CD4-positive, alpha-beta T cell treated with Interleukin-17A for 4 hours (primary cell): Measurements from ENCODE around the gene CKAP2.
"Not testable (repeated sequence)": the region's sequence is repeated elsewhere in the genome, so short reads cannot be mapped to it uniquely, and the experiment has no call there.

Experiments used
- DNase-seq: peaks from one replicate; pipeline ENCODE4 v3.0.0-alpha.2; 2020; ENCODE audit warnings: mixed read lengths

The CKAP2 gene

GRCh38 chr13:52454820-52455676 is at the start of gene CKAP2:
Gene CKAP2 (plus strand): TSS chr13:52455478. CDS start chr13:52455557, 79 bp downstream.
- peak; percentile 96 for DNase-seq

GRCh38 chr13:52405767-52406494 is 49.3 kb upstream of the CKAP2 start, which contains the start of gene THSD1:
Gene THSD1 (minus strand): TSS chr13:52406172. CDS start chr13:52402600, 3,572 bp downstream.
- peak; percentile 20 for DNase-seq

- DNase-seq = no peak
Measured at GRCh38 chr13:52406629-52407028, 48.6 kb upstream of the CKAP2 start.

GRCh38 chr13:52407436-52407835 is 47.8 kb upstream of the CKAP2 start:
- not testable (repeated sequence) for DNase-seq

- not testable (repeated sequence) for DNase-seq
Measured at GRCh38 chr13:52408071-52408658, 47.1 kb upstream of the CKAP2 start.

- DNase-seq = no peak
Measured at GRCh38 chr13:52411629-52412028, 43.6 kb upstream of the CKAP2 start.

- DNase-seq = no peak
Measured at GRCh38 chr13:52412128-52412527, 43.1 kb upstream of the CKAP2 start.

GRCh38 chr13:52414051-52414450 is 41.2 kb upstream of the CKAP2 start:
- DNase-seq = no peak

GRCh38 chr13:52414963-52415362 is 40.3 kb upstream of the CKAP2 start:
- DNase-seq = no peak

GRCh38 chr13:52419080-52419479 is 36.2 kb upstream of the CKAP2 start:
- no peak for DNase-seq

GRCh38 chr13:52421216-52421615 is 34.1 kb upstream of the CKAP2 start:
- no peak for DNase-seq

GRCh38 chr13:52428295-52428694 is 27.0 kb upstream of the CKAP2 start:
- DNase-seq = no peak

- DNase-seq = no peak
Measured at GRCh38 chr13:52432456-52432855, 22.8 kb upstream of the CKAP2 start.

- DNase-seq = no peak
Measured at GRCh38 chr13:52446265-52446664, 9.0 kb upstream of the CKAP2 start.

GRCh38 chr13:52447354-52447753 is 7.9 kb upstream of the CKAP2 start:
- DNase-seq = no peak

GRCh38 chr13:52447815-52448552 is 7.3 kb upstream of the CKAP2 start:
- DNase-seq = no peak

GRCh38 chr13:52449331-52450011 is 5.8 kb upstream of the CKAP2 start:
- DNase-seq = no peak

- peak; percentile 98 for DNase-seq
Measured at GRCh38 chr13:52450012-52450792, 5.1 kb upstream of the CKAP2 start, which contains the start of gene VPS36. Gene VPS36 (minus strand): TSS chr13:52450634. CDS start chr13:52450594, 40 bp downstream.

GRCh38 chr13:52450793-52451116 is 4.5 kb upstream of the CKAP2 start:
- no peak for DNase-seq

GRCh38 chr13:52451135-52451804 is 4.0 kb upstream of the CKAP2 start:
- no peak for DNase-seq

GRCh38 chr13:52452470-52452869 is 2.8 kb upstream of the CKAP2 start:
- DNase-seq = no peak
